PC-3 (cell line): ENCODE results near the gene SPRY1.

Experiments
- EZH2 ChIP-seq: fragments of 300-600 bp; sonication (generic); IDR thresholded peaks from one replicate; pipeline ENCODE4 v1.6.1; 2017; ENCODE audit warnings: antibody characterized with exemption, mild to moderate bottlenecking, low read length; ENCODE audit not compliant: unreplicated experiment
- EZH2phosphoT487 ChIP-seq: fragments of 300-600 bp; sonication (generic); IDR thresholded peaks from 2 replicates; pipeline ENCODE4 v1.6.1; 2018; ENCODE audit warnings: mild to moderate bottlenecking, antibody characterized with exemption, low read length, borderline replicate concordance
- TF ChIP-seq, protein P1 (sequence below): fragments of 300-600 bp; sonication (generic); conservative IDR thresholded peaks from 2 replicates; pipeline ENCODE4 v1.5.1; 2017; ENCODE audit warnings: antibody characterized with exemption, low read depth, mild to moderate bottlenecking, low read length

DNA sequence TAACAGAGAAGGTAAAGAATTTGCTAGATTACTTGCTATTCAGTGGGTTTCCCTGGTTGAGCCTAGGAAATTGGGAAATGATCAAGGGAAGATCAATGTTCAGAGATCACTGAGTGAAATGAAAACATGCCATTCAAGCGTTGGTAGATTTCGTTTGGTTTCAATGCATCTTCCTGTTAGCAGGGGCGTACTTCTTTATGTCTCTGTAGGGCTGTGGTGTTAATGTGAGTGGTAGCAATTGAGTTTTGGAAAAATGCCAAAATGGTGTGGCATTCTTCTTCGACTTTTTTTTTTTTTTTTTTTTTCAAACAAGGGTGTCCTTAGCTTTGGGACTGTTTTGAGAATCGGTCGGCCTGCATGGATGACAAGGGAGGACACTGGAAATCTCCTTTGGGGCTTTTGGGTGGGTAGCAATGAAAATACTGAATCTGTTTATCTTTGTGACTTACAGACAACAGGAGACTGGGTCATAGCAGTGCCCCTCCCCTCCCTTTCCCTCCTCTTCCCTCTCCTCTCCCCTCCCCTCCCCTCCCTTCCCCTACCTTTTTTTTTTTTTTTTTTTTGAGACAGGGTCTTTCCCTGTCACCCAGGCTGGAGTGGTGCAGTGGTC, 50.4 kb downstream of the SPRY1 start:
- TF ChIP-seq EZH2phosphoT487 (no peak), EZH2 (no peak)
- TF ChIP-seq, protein P1, sequence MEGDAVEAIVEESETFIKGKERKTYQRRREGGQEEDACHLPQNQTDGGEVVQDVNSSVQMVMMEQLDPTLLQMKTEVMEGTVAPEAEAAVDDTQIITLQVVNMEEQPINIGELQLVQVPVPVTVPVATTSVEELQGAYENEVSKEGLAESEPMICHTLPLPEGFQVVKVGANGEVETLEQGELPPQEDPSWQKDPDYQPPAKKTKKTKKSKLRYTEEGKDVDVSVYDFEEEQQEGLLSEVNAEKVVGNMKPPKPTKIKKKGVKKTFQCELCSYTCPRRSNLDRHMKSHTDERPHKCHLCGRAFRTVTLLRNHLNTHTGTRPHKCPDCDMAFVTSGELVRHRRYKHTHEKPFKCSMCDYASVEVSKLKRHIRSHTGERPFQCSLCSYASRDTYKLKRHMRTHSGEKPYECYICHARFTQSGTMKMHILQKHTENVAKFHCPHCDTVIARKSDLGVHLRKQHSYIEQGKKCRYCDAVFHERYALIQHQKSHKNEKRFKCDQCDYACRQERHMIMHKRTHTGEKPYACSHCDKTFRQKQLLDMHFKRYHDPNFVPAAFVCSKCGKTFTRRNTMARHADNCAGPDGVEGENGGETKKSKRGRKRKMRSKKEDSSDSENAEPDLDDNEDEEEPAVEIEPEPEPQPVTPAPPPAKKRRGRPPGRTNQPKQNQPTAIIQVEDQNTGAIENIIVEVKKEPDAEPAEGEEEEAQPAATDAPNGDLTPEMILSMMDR = no peak
